Smooth muscle cell (in vitro differentiated cells): ENCODE results near the gene CCDC169. TPM values are rescaled to one million over a fixed set of nuclear protein-coding genes. Genes with fewer than 3 reads are reported as not detected.
"Not testable (repeated sequence)": the region's sequence is repeated elsewhere in the genome, so short reads cannot be mapped to it uniquely, and the experiment has no call there.

ENCODE experiments used
- DNase-seq: peaks from one replicate; lab custom pipeline; 2025; ENCODE audit not compliant: unreplicated experiment; lab: John Stamatoyannopoulos, UW
- H2AFZ ChIP-seq: fragments of 200-600 bp; sonication (generic); 2 replicates; pipeline ENCODE4 v1.6.0; 2016; ENCODE audit warnings: antibody characterized with exemption, low read depth, mild to moderate bottlenecking
- H3F3A ChIP-seq: fragments of 200-600 bp; sonication (generic); 2 replicates; pipeline ENCODE4 v1.6.0; 2017; ENCODE audit warnings: antibody characterized with exemption, low read depth
- H3K27ac ChIP-seq: fragments of 200-600 bp; sonication (generic); 2 replicates; pipeline ENCODE4 v1.5.1; 2016; ENCODE audit warnings: low read depth, mild to moderate bottlenecking
- H3K27me3 ChIP-seq: fragments of 200-600 bp; sonication (generic); 2 replicates; pipeline ENCODE4 v1.6.1; 2016; ENCODE audit warnings: low read depth, mild to moderate bottlenecking
- H3K36me3 ChIP-seq: fragments of 200-600 bp; sonication (generic); 2 replicates; pipeline ENCODE4 v1.5.1; 2016; ENCODE audit warnings: low read depth
- H3K4me1 ChIP-seq: fragments of 200-600 bp; sonication (generic); 2 replicates; pipeline ENCODE4 v1.5.1; 2016; ENCODE audit warnings: low read depth
- H3K4me2 ChIP-seq: fragments of 200-600 bp; sonication (generic); 2 replicates; pipeline ENCODE4 v1.6.0; 2016; ENCODE audit warnings: mild to moderate bottlenecking
- H3K4me3 ChIP-seq: fragments of 200-600 bp; sonication (generic); 2 replicates; pipeline ENCODE4 v1.5.1; 2016; ENCODE audit warnings: mild to moderate bottlenecking
- H3K79me2 ChIP-seq: fragments of 200-600 bp; sonication (generic); 2 replicates; pipeline ENCODE4 v1.6.0; 2016; ENCODE audit warnings: low read depth, mild to moderate bottlenecking
- H3K9ac ChIP-seq: fragments of 200-600 bp; sonication (generic); 2 replicates; pipeline ENCODE4 v1.6.0; 2016; ENCODE audit warnings: low read depth
- H3K9me3 ChIP-seq: fragments of 200-600 bp; sonication (generic); replicated peaks from 2 replicates; pipeline ENCODE4 v1.5.1; 2016; ENCODE audit warnings: low read depth
- H4K20me1 ChIP-seq: fragments of 200-600 bp; sonication (generic); 2 replicates; pipeline ENCODE4 v1.6.0; 2016; ENCODE audit warnings: low read depth
- CTCF ChIP-seq: fragments of 200-600 bp; sonication (generic); IDR thresholded peaks from 2 replicates; pipeline ENCODE4 v1.5.1; 2017; ENCODE audit warnings: borderline replicate concordance, mild to moderate bottlenecking, antibody characterized with exemption; ENCODE audit not compliant: insufficient read depth, poor library complexity, severe bottlenecking
- WGBS: methylation state at CpG from one replicate; pipeline ENCODE4 v1.1.7; 2016; ENCODE audit warnings: low lambda C conversion rate; 5-methylcytosine and 5-hydroxymethylcytosine counted together
- polyA plus RNA-seq: library from polyadenylated mRNA; unstranded; fragments of >200 nt; fragmentation: Nextera tagmentation; extraction: Ambion mirVana; gene quantifications from 2 replicates; pipeline ENCODE4 v1.2.1, GENCODE V29; 2016
- total RNA-seq: library from RNA; depleted of rRNA; stranded (reverse); fragments of >200 nt; gene quantifications from 2 replicates; pipeline ENCODE4 v1.2.3, GENCODE V29; 2014

The CCDC169 gene
- total and polyA plus RNA-seq, 2 experiments from 2014 or later, result 1.1 to 1.5 TPM

GRCh38 chr13:36323951-36324566, 26.4 kb upstream of the CCDC169 start:
- no peak for DNase-seq

GRCh38 chr13:36323408-36323807, 25.8 kb upstream of the CCDC169 start:
- peaks cover 7% of the 10 kb centered on the region for H4K20me1 ChIP-seq
- H3K79me2 ChIP-seq, result no peaks in the 10 kb centered on the region
- H3K4me1 ChIP-seq, result peaks cover 3% of the 10 kb centered on the region
- H3K4me3 ChIP-seq, result no peak overlapping the region
- TF ChIP-seq CTCF, result no peak
- H3K9ac ChIP-seq, result no peak overlapping the region
- no peaks in the 10 kb centered on the region for H3F3A ChIP-seq
- no peaks in the 10 kb centered on the region for H3K9me3 ChIP-seq
- no peak overlapping the region for H2AFZ ChIP-seq
- peaks cover 14% of the 10 kb centered on the region for H3K36me3 ChIP-seq
- 69% methylated on average over 3 of the region's 3 CpGs for WGBS
- DNase-seq, result no peak
- H3K4me2 ChIP-seq, result no peak overlapping the region
- H3K27me3 ChIP-seq, result no peaks in the 10 kb centered on the region
- peak overlapping the region; percentile 75 for H3K27ac ChIP-seq

More at GRCh38 chr13:36323951-36324566, 26.4 kb upstream of the CCDC169 start:
- no peak overlapping the region for H3K9ac ChIP-seq
- peak overlapping the region; percentile 75 for H3K27ac ChIP-seq
- peaks cover 14% of the 10 kb centered on the region for H3K36me3 ChIP-seq
- H3K4me2 ChIP-seq, result no peak overlapping the region
- no peak overlapping the region for H3K4me3 ChIP-seq
- H3F3A ChIP-seq, result no peaks in the 10 kb centered on the region
- H3K27me3 ChIP-seq, result no peaks in the 10 kb centered on the region
- 27% methylated on average over 1 of the region's 1 CpG for WGBS
- no peak overlapping the region for H2AFZ ChIP-seq
- no peaks in the 10 kb centered on the region for H3K79me2 ChIP-seq
- no peaks in the 10 kb centered on the region for H3K9me3 ChIP-seq
- H4K20me1 ChIP-seq, result peaks cover 13% of the 10 kb centered on the region
- no peak for TF ChIP-seq CTCF
- H3K4me1 ChIP-seq, result peaks cover 3% of the 10 kb centered on the region

- not testable (repeated sequence) for H2AFZ ChIP-seq, H3K9me3 ChIP-seq, H3K4me3 ChIP-seq, H3F3A ChIP-seq, H3K27me3 ChIP-seq, H3K4me1 ChIP-seq, H3K79me2 ChIP-seq, DNase-seq, H3K9ac ChIP-seq, H3K27ac ChIP-seq, H3K4me2 ChIP-seq, H4K20me1 ChIP-seq
- H3K36me3 ChIP-seq, result peaks cover 10% of the 10 kb centered on the region
- 59% methylated on average over 6 of the region's 6 CpGs for WGBS
Observed at GRCh38 chr13:36319793-36320192, 22.2 kb upstream of the CCDC169 start.

GRCh38 chr13:36313047-36313969, 15.7 kb upstream of the CCDC169 start:
- no peak overlapping the region for H3K9ac ChIP-seq
- no peak overlapping the region for H3K4me3 ChIP-seq
- H3K27ac ChIP-seq, result peak overlapping the region; percentile 53
- DNase-seq, result no peak
- 76% methylated on average over 3 of the region's 3 CpGs for WGBS
- no peaks in the 10 kb centered on the region for H3K9me3 ChIP-seq
- H3K36me3 ChIP-seq, result peaks cover 11% of the 10 kb centered on the region
- H3K4me2 ChIP-seq, result no peak overlapping the region
- peaks cover 7% of the 10 kb centered on the region for H3K79me2 ChIP-seq
- H2AFZ ChIP-seq, result no peak overlapping the region
- no peak for TF ChIP-seq CTCF
- H3K4me1 ChIP-seq, result no peaks in the 10 kb centered on the region
- no peaks in the 10 kb centered on the region for H3K27me3 ChIP-seq
- no peaks in the 10 kb centered on the region for H3F3A ChIP-seq
- H4K20me1 ChIP-seq, result peaks cover 6% of the 10 kb centered on the region
